H1 (cell line): Measurements from ENCODE around the gene PAK5. TPM values are rescaled to one million over a fixed set of nuclear protein-coding genes. Genes with fewer than 3 reads are reported as not detected.

Experiments
- CTCF ChIA-PET: fragments of 300-600 bp; sonication (Branson Sonifier 250); formaldehyde crosslinking; loops from one replicate; lab custom pipeline; 2021; ENCODE audit not compliant: partially characterized antibody; lab: Charles Lee
- POLR2A ChIA-PET: fragments of 300-600 bp; sonication (Branson Sonifier 250); formaldehyde crosslinking; loops from one replicate; lab custom pipeline; 2021; ENCODE audit warnings: inconsistent platforms; ENCODE audit not compliant: partially characterized antibody; lab: Charles Lee
- DNase-seq, 2 experiments: peaks; one replicate each; pipeline versions ENCODE4 v3.0.0 to v3.0.0-alpha.2; 2010 to 2022; ENCODE audit warnings: low spot score in 2 of 2, low read depth in 1 of 2, mixed read lengths in 1 of 2
- FAIRE-seq: peaks from 2 replicates; lab custom pipeline; 2011; peaks lifted over from hg19 to GRCh38; lab: Jason Lieb, UNC
- H2AFZ ChIP-seq: 2 replicates; pipeline ENCODE4 v1.8.1; 2012; ENCODE audit warnings: low read length, inconsistent platforms
- H2AK5ac ChIP-seq: 2 replicates; pipeline ENCODE4 v1.6.1; 2013; ENCODE audit warnings: low read depth, low read length
- H2BK120ac ChIP-seq: replicated peaks from 2 replicates; pipeline ENCODE3; 2013; ENCODE audit warnings: low read depth, low read length, inconsistent platforms
- H2BK12ac ChIP-seq: 2 replicates; pipeline ENCODE4 v1.6.1; 2013; ENCODE audit warnings: low read depth, low read length
- H2BK15ac ChIP-seq: 2 replicates; pipeline ENCODE4 v1.6.1; 2013; ENCODE audit warnings: low read length
- H2BK20ac ChIP-seq: 2 replicates; pipeline ENCODE4 v1.6.1; 2013; ENCODE audit warnings: low read length
- H2BK5ac ChIP-seq: 2 replicates; pipeline ENCODE4 v1.6.1; 2013; ENCODE audit warnings: low read depth, low read length
- H3K14ac ChIP-seq: 2 replicates; pipeline ENCODE4 v1.6.1; 2013; ENCODE audit warnings: inconsistent platforms; ENCODE audit not compliant: insufficient read length
- H3K18ac ChIP-seq: 2 replicates; pipeline ENCODE4 v1.6.1; 2013; ENCODE audit warnings: low read length; ENCODE audit errors: extremely low read depth
- H3K23ac ChIP-seq: 2 replicates; pipeline ENCODE4 v1.6.1; 2013; ENCODE audit warnings: inconsistent platforms; ENCODE audit not compliant: insufficient read length
- H3K23me2 ChIP-seq: 2 replicates; pipeline ENCODE4 v1.6.1; 2013; ENCODE audit warnings: low read depth, low read length
- H3K27ac ChIP-seq: 2 replicates; pipeline ENCODE4 v1.6.1; 2011; ENCODE audit warnings: low read depth, low read length, inconsistent platforms
- H3K27me3 ChIP-seq, 4 experiments: replicated peaks in 1 of 4; 1 replicate in 1 of 4; 2 replicates in 3 of 4; pipeline versions ENCODE4 v1.6.1 to v1.8.1; 2011 to 2013; ENCODE audit warnings: low read length in 3 of 4, mild to moderate bottlenecking in 3 of 4, inconsistent platforms in 2 of 4, mixed read lengths in 2 of 4, moderate library complexity in 1 of 4; ENCODE audit not compliant: control insufficient read depth in 3 of 4, insufficient read depth in 3 of 4; ENCODE audit errors: extremely low read depth in 1 of 4
- H3K36me3 ChIP-seq, 4 experiments: 2 replicates each; pipeline versions ENCODE4 v1.6.1 to v1.8.1; 2011 to 2013; ENCODE audit warnings: mild to moderate bottlenecking in 4 of 4, low read length in 3 of 4, moderate library complexity in 2 of 4, control low read depth in 1 of 4, inconsistent platforms in 1 of 4; ENCODE audit not compliant: insufficient read depth in 4 of 4, control insufficient read depth in 2 of 4
- H3K4ac ChIP-seq: replicated peaks from 2 replicates; pipeline ENCODE3; 2013; ENCODE audit warnings: low read length, low read depth, mixed read lengths, inconsistent platforms; ENCODE audit not compliant: insufficient read length
- H3K4me1 ChIP-seq, 4 experiments: replicated peaks in 1 of 4; 1 replicate in 1 of 4; 2 replicates in 3 of 4; pipeline versions ENCODE4 v1.6.1 to v1.8.1; 2011 to 2013; ENCODE audit warnings: low read length in 3 of 4, inconsistent platforms in 2 of 4, mixed read lengths in 1 of 4; ENCODE audit not compliant: insufficient read depth in 4 of 4, control insufficient read depth in 3 of 4
- H3K4me2 ChIP-seq, 2 experiments: 2 replicates each; pipeline versions ENCODE4 v1.6.1 to v1.8.1; 2011 to 2013; ENCODE audit warnings: low read depth in 2 of 2, low read length in 2 of 2, control low read depth in 1 of 2, inconsistent platforms in 1 of 2, mild to moderate bottlenecking in 1 of 2; ENCODE audit not compliant: insufficient read depth in 1 of 2
- H3K4me3 ChIP-seq, 4 experiments: fragments of 200-600, 300-600 bp in 1 of 4; sonication (generic), shearing (Covaris generic), sonication (Bioruptor Twin) in 1 of 4; 2 replicates each; pipeline versions ENCODE4 v1.5.1 to v1.8.1; 2011 to 2016; ENCODE audit warnings: low read length in 4 of 4, low read depth in 3 of 4, control low read depth in 2 of 4, inconsistent platforms in 2 of 4, mild to moderate bottlenecking in 2 of 4, mixed read lengths in 1 of 4, moderate library complexity in 1 of 4; ENCODE audit not compliant: insufficient read depth in 2 of 4; ENCODE audit errors: extremely low read depth in 1 of 4
- H3K56ac ChIP-seq: replicated peaks from 2 replicates; pipeline ENCODE3; 2013; ENCODE audit warnings: low read depth, mild to moderate bottlenecking, mixed read lengths, low read length, inconsistent platforms; ENCODE audit not compliant: insufficient read length
- H3K79me1 ChIP-seq: 2 replicates; pipeline ENCODE4 v1.6.1; 2013; ENCODE audit warnings: low read depth, low read length, control low read depth
- H3K79me2 ChIP-seq, 2 experiments: 2 replicates each; pipeline versions ENCODE4 v1.6.1 to v1.8.1; 2012 to 2013; ENCODE audit warnings: low read length in 2 of 2, mild to moderate bottlenecking in 2 of 2, inconsistent platforms in 1 of 2; ENCODE audit not compliant: insufficient read depth in 2 of 2, control insufficient read depth in 1 of 2
- H3K9ac ChIP-seq, 4 experiments: replicated peaks in 1 of 4; 1 replicate in 1 of 4; 2 replicates in 3 of 4; pipeline versions ENCODE4 v1.6.1 to v1.8.1; 2011 to 2013; ENCODE audit warnings: low read depth in 3 of 4, low read length in 3 of 4, control low read depth in 2 of 4, mild to moderate bottlenecking in 2 of 4, moderate library complexity in 2 of 4, inconsistent platforms in 1 of 4; ENCODE audit errors: extremely low read depth in 1 of 4
- H3K9me3 ChIP-seq, 2 experiments: 2 replicates each; pipeline versions ENCODE4 v1.6.1 to v1.8.1; 2012 to 2013; ENCODE audit warnings: mild to moderate bottlenecking in 2 of 2, moderate library complexity in 2 of 2, control low read depth in 1 of 2, inconsistent platforms in 1 of 2, low read depth in 1 of 2, low read length in 1 of 2, mixed read lengths in 1 of 2; ENCODE audit not compliant: insufficient read depth in 2 of 2
- H4K20me1 ChIP-seq, 2 experiments: replicated peaks in 1 of 2; 2 replicates each; pipeline versions ENCODE3 to v1.8.1; 2011 to 2013; ENCODE audit warnings: inconsistent platforms in 2 of 2, low read length in 2 of 2, mild to moderate bottlenecking in 1 of 2; ENCODE audit not compliant: insufficient read depth in 2 of 2, control insufficient read depth in 1 of 2
- H4K5ac ChIP-seq: 2 replicates; pipeline ENCODE4 v1.6.1; 2013; ENCODE audit warnings: low read length, low read depth, mixed read lengths, inconsistent platforms; ENCODE audit not compliant: insufficient read length
- H4K8ac ChIP-seq: 2 replicates; pipeline ENCODE4 v1.8.0; 2013; ENCODE audit warnings: mild to moderate bottlenecking, moderate library complexity, low read length, inconsistent platforms; ENCODE audit not compliant: insufficient read depth; ENCODE audit errors: extremely low read depth
- H4K91ac ChIP-seq: replicated peaks from 2 replicates; pipeline ENCODE3; 2013; ENCODE audit warnings: low read length, mixed read lengths, inconsistent platforms; ENCODE audit not compliant: insufficient read length
- JUN ChIP-seq: IDR thresholded peaks from 2 replicates; pipeline ENCODE4 v1.6.1; 2011; ENCODE audit warnings: low read depth, mild to moderate bottlenecking, improper control_type of control experiment, low read length
- NRF1 ChIP-seq: IDR thresholded peaks from 2 replicates; pipeline ENCODE4 v1.6.1; 2011; ENCODE audit warnings: mild to moderate bottlenecking, low read depth, low read length, improper control_type of control experiment
- RAD21 ChIP-seq, 2 experiments: IDR thresholded peaks in 1 of 2; conservative IDR thresholded peaks in 1 of 2; 2 replicates each; pipeline ENCODE4 v1.6.1; 2011; ENCODE audit warnings: low read depth in 2 of 2, low read length in 2 of 2, improper control_type of control experiment in 1 of 2, inconsistent platforms in 1 of 2, mild to moderate bottlenecking in 1 of 2, moderate library complexity in 1 of 2
- SP1 ChIP-seq: IDR thresholded peaks from 2 replicates; pipeline ENCODE4 v1.6.1; 2011; ENCODE audit warnings: low read depth, low read length
- TAF7 ChIP-seq: optimal IDR thresholded peaks from 2 replicates; pipeline ENCODE3; 2011; ENCODE audit warnings: low read depth, mild to moderate bottlenecking, inconsistent platforms, low read length, moderate library complexity, borderline replicate concordance
- TEAD4 ChIP-seq: IDR thresholded peaks from 2 replicates; pipeline ENCODE4 v1.6.1; 2012; ENCODE audit warnings: low read depth, low read length, inconsistent platforms, mixed read lengths
- WGBS, 2 experiments: shearing (Covaris generic) in 1 of 2; methylation state at CpG; one replicate each; pipeline versions ENCODE4 v1.1.6 to v1.1.7; 2013 to 2015; ENCODE audit warnings: low lambda C conversion rate in 2 of 2, mixed read lengths in 2 of 2, inconsistent platforms in 1 of 2, low coverage in 1 of 2, missing lambda C conversion rate in 1 of 2; ENCODE audit not compliant: insufficient replicate concordance in 2 of 2, insufficient coverage in 1 of 2, insufficient read length in 1 of 2; ENCODE audit errors: extremely low coverage in 1 of 2, missing lambda C conversion rate in 1 of 2; 5-methylcytosine and 5-hydroxymethylcytosine counted together
- polyA plus RNA-seq, 7 experiments: library from polyadenylated mRNA; depleted of rRNA in 3 of 7; stranded (reverse) in 5 of 7; unstranded in 2 of 7; fragments of >200 nt in 5 of 7; fragments of 200-250 nt in 2 of 7; gene quantifications; 1 replicate in 5 of 7; 2 replicates in 1 of 7; 4 replicates in 1 of 7; pipeline versions ENCODE4 v1.2.1 to v1.2.3, GENCODE V29; 2011 to 2013; ENCODE audit warnings: missing spikeins in 2 of 7, mixed read lengths in 2 of 7
- total RNA-seq: library from RNA; stranded (reverse); fragmentation: NEBNext Ultra II Directional; extraction: Animal tissue kit (Norgen Biotek cat#: 25700); gene quantifications from 2 replicates; pipeline ENCODE4 v1.2.1, GENCODE V29; 2021
- TF ChIP-seq, protein P1 (sequence below): IDR thresholded peaks from 2 replicates; pipeline ENCODE4 v1.6.1; 2012; ENCODE audit warnings: inconsistent platforms
- TF ChIP-seq, protein P2 (sequence below), 3 experiments: IDR thresholded peaks; 1 replicate in 2 of 3; 2 replicates in 1 of 3; pipeline versions ENCODE4 v1.5.1 to v1.6.1; 2011; ENCODE audit warnings: low read length in 3 of 3, mild to moderate bottlenecking in 3 of 3, inconsistent platforms in 2 of 3, low read depth in 1 of 3, moderate library complexity in 1 of 3; ENCODE audit not compliant: insufficient read depth in 1 of 3; ENCODE audit errors: control extremely low read depth in 1 of 3
- TF ChIP-seq, protein P3 (sequence below): IDR thresholded peaks from 2 replicates; pipeline ENCODE4 v1.6.1; 2012; ENCODE audit warnings: inconsistent platforms

PAK5 gene
- total and polyA plus RNA-seq, 2 of the 8 experiments (the other 6 are each of a cell fraction or from before 2014, with no cell fraction given), result 0.54 to 0.80 TPM

DNA sequence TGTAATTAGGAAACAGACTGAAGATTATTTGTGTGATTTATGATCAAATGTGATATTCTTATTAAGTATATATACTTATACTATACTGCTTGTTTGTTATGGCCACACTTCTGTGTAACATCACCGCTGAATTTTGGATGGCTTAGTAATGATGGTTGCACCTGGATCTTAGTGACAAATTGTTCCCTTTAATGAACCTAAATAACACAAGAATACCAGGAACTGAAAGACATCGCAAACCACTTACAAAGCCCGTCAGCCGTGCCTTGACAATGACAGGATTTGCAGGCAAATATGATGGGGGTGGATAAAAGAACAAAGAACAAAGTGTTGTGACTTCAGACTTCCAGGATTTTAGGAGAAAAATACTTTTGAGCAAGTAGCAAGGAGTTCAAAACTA lies 257.4 kb downstream of the PAK5 start:
- H4K5ac ChIP-seq, result no peak overlapping the region
- ChIA-PET POLR2A (no interaction called here), CTCF (interaction anchor here (2.2 kb wide), 1 partner anchor 173 kb away, joined by 6 read pairs; no protein-coding TSS in a partner anchor)
- 0 out of 2 replicates have a peak, but pooled peaks cover 2% of the 10 kb centered on the region for H3K23me2 ChIP-seq
- H3K9me3 ChIP-seq, result no peaks in the 10 kb centered on the region; a peak in 1 of 4 replicates
- no peak overlapping the region for H2BK20ac ChIP-seq
- H2AK5ac ChIP-seq, result no peak overlapping the region
- TF ChIP-seq, protein P1, sequence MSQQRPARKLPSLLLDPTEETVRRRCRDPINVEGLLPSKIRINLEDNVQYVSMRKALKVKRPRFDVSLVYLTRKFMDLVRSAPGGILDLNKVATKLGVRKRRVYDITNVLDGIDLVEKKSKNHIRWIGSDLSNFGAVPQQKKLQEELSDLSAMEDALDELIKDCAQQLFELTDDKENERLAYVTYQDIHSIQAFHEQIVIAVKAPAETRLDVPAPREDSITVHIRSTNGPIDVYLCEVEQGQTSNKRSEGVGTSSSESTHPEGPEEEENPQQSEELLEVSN, result no peak
- no peak for TF ChIP-seq TAF7
- no peak for TF ChIP-seq JUN
- no peak for TF ChIP-seq SP1
- TF ChIP-seq TEAD4, result no peak
- TF ChIP-seq NRF1, result no peak
- TF ChIP-seq, protein P2, sequence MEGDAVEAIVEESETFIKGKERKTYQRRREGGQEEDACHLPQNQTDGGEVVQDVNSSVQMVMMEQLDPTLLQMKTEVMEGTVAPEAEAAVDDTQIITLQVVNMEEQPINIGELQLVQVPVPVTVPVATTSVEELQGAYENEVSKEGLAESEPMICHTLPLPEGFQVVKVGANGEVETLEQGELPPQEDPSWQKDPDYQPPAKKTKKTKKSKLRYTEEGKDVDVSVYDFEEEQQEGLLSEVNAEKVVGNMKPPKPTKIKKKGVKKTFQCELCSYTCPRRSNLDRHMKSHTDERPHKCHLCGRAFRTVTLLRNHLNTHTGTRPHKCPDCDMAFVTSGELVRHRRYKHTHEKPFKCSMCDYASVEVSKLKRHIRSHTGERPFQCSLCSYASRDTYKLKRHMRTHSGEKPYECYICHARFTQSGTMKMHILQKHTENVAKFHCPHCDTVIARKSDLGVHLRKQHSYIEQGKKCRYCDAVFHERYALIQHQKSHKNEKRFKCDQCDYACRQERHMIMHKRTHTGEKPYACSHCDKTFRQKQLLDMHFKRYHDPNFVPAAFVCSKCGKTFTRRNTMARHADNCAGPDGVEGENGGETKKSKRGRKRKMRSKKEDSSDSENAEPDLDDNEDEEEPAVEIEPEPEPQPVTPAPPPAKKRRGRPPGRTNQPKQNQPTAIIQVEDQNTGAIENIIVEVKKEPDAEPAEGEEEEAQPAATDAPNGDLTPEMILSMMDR (IDR thresholded peaks at IDR 0.05; ENCODE audit: control extremely low read depth in 1 of 3, insufficient read depth in 1 of 3, low read depth in 1 of 3, low read length in 3 of 3), result no peak
- TF ChIP-seq, protein P3, sequence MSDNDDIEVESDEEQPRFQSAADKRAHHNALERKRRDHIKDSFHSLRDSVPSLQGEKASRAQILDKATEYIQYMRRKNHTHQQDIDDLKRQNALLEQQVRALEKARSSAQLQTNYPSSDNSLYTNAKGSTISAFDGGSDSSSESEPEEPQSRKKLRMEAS, result no peak
- no peak for TF ChIP-seq RAD21 (IDR thresholded peaks at IDR 0.05 in 1 of 2, conservative IDR thresholded peaks at IDR 0.05 in 1 of 2; ENCODE audit: low read depth in 2 of 2, low read length in 2 of 2)
- H3K56ac ChIP-seq, result no peak overlapping the region
- no peak overlapping the region for H2BK120ac ChIP-seq
- H4K8ac ChIP-seq, result no peak overlapping the region
- 94% methylated on average over 4 of the region's 4 CpGs; no CpG with 5 or more reads in 1 of the 2 experiments for WGBS, 2 experiments
- no peaks in the 10 kb centered on the region for H3K36me3 ChIP-seq
- no peak overlapping the region for H3K27ac ChIP-seq
- H2BK12ac ChIP-seq, result no peak overlapping the region
- FAIRE-seq (no peak), DNase-seq (no peak)
- H4K91ac ChIP-seq, result no peak overlapping the region
- H3K79me1 ChIP-seq, result no peaks in the 10 kb centered on the region
- H3K9ac ChIP-seq, result no peak overlapping the region
- no peaks in the 10 kb centered on the region for H3K27me3 ChIP-seq
- H3K14ac ChIP-seq, result no peak overlapping the region
- H3K4me1 ChIP-seq, result peaks cover 0 to 5% (median 4%) of the 10 kb centered on the region in 4 experiments; a peak in 6 of 7 replicates
- no peak overlapping the region for H2BK15ac ChIP-seq
- H3K23ac ChIP-seq, result no peak overlapping the region
- H3K18ac ChIP-seq, result no peak overlapping the region
- no peaks in the 10 kb centered on the region for H4K20me1 ChIP-seq
- no peak overlapping the region for H2BK5ac ChIP-seq
- no peak overlapping the region for H2AFZ ChIP-seq
- no peak overlapping the region for H3K4me2 ChIP-seq
- H3K4ac ChIP-seq, result no peak overlapping the region
- no peak overlapping the region for H3K4me3 ChIP-seq
- H3K79me2 ChIP-seq, result no peaks in the 10 kb centered on the region
